Measurements from ENCODE around the gene DMD.

DMD gene

GRCh38 chrX:31071262-31071661, 2140.1 kb downstream of the DMD start:
- in situ Hi-C loops (cut with MboI; ENCODE audit: low pct_unique_long_range_greater_than_20kb, low sequenced_read_pairs): loop anchor here (25.0 kb wide), 1 partner anchor 109 kb away; no protein-coding TSS in a partner anchor
- DNase-seq: no peak

GRCh38 chrX:31070057-31070468, 2141.3 kb downstream of the DMD start:
- in situ Hi-C loops (cut with MboI; ENCODE audit: low pct_unique_long_range_greater_than_20kb, low sequenced_read_pairs): loop anchor here (25.0 kb wide), 1 partner anchor 108 kb away; no protein-coding TSS in a partner anchor

More at GRCh38 chrX:31070057-31070468, 2141.3 kb downstream of the DMD start:
- DNase-seq: peak; percentile 4

Measured in KBM-7 (cell line).